Measurements from ENCODE around the gene AK5. TPM values are rescaled to one million over a fixed set of nuclear protein-coding genes. Genes with fewer than 3 reads are reported as not detected.

Gene AK5
- total RNA-seq, 1 experiment from 2014 or later = 3.0 TPM

DNA sequence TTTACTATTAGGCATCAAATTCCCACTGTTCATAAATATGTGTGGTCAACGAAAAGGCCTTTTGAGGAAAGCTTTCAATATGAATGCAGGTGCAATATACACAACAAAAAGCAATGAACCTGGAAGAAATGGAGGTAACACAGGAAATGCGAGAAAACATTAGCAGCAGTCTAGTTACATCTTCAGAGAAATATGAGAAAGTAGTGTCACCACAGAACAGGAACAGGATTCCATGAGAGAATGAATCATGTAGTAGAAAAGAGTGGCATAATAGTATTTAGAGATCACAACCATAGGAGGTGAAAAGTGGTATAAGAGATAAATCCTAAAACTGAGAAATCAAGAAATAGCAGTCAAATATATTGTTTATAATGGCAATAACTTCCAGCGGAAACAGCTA lies 103.7 kb downstream of the AK5 start:
- intact Hi-C loops (cut with micrococcal nuclease; ENCODE audit: unreplicated experiment) (no loop called here), in situ Hi-C loops (cut with HindIII; ENCODE audit: low pct_unique_long_range_greater_than_20kb, low sequenced_read_pairs) (no loop called here)
- TF ChIP-seq, protein P1, sequence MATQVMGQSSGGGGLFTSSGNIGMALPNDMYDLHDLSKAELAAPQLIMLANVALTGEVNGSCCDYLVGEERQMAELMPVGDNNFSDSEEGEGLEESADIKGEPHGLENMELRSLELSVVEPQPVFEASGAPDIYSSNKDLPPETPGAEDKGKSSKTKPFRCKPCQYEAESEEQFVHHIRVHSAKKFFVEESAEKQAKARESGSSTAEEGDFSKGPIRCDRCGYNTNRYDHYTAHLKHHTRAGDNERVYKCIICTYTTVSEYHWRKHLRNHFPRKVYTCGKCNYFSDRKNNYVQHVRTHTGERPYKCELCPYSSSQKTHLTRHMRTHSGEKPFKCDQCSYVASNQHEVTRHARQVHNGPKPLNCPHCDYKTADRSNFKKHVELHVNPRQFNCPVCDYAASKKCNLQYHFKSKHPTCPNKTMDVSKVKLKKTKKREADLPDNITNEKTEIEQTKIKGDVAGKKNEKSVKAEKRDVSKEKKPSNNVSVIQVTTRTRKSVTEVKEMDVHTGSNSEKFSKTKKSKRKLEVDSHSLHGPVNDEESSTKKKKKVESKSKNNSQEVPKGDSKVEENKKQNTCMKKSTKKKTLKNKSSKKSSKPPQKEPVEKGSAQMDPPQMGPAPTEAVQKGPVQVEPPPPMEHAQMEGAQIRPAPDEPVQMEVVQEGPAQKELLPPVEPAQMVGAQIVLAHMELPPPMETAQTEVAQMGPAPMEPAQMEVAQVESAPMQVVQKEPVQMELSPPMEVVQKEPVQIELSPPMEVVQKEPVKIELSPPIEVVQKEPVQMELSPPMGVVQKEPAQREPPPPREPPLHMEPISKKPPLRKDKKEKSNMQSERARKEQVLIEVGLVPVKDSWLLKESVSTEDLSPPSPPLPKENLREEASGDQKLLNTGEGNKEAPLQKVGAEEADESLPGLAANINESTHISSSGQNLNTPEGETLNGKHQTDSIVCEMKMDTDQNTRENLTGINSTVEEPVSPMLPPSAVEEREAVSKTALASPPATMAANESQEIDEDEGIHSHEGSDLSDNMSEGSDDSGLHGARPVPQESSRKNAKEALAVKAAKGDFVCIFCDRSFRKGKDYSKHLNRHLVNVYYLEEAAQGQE (IDR thresholded peaks at IDR 0.05; ENCODE audit: insufficient read depth in 1 of 2, low read depth in 2 of 2, low read length in 1 of 2) = no peak
- TF ChIP-seq POLR2AphosphoS5 (IDR thresholded peaks at IDR 0.05; ENCODE audit: low read depth, low read length) = no peak
- no peak for TF ChIP-seq TCF7L2 (IDR thresholded peaks at IDR 0.05; ENCODE audit: low read depth, low read length)
- no peak for TF ChIP-seq SIN3A (IDR thresholded peaks at IDR 0.05; ENCODE audit: borderline replicate concordance, insufficient read depth, low read depth, low read length)
- DNase-seq (ENCODE audit: low read depth, low spot score) (no peak), ATAC-seq (no peak)
- H3K27ac ChIP-seq (ENCODE audit: low read length) = no peak overlapping the region
- H3K4me1 ChIP-seq (ENCODE audit: control insufficient read depth, insufficient read depth, low read length) = no peaks in the 10 kb centered on the region
- H3K9me3 ChIP-seq (ENCODE audit: control insufficient read depth, insufficient read depth, low read depth, low read length) = no peaks in the 10 kb centered on the region
- no TSS peak for BruUV-seq (replicated peaks)
- no peaks in the 10 kb centered on the region for H3K36me3 ChIP-seq (ENCODE audit: control insufficient read depth, insufficient read depth, low read length)
- H3K27me3 ChIP-seq (ENCODE audit: control insufficient read depth, insufficient read depth, low read length) = no peaks in the 10 kb centered on the region
- ChIA-PET CTCF (no interaction called here), POLR2A (no interaction called here)
- no peak overlapping the region for H3K4me3 ChIP-seq (ENCODE audit: low read depth in 2 of 2, low read length in 2 of 2)

DNA sequence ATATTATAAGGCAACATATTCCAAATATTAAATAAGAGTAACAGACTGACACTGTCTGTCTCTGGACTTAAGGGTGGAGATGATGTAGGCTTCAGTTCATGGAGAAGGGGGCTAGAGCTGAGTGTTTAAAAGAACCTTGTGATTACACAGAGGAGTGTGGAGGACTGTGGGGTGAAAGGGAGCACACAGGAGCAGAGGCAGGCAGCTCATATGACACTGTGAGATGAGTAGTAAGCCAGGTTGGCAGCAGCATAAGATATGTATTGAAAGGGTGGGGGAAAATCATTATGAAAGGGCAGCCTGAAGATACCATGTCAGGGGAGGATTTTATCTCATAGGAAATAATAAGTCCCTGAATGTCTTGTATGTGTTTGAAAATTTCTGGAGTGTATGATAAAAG lies 104.5 kb downstream of the AK5 start:
- H3K36me3 ChIP-seq (ENCODE audit: control insufficient read depth, insufficient read depth, low read length) = no peaks in the 10 kb centered on the region
- no peaks in the 10 kb centered on the region for H3K27me3 ChIP-seq (ENCODE audit: control insufficient read depth, insufficient read depth, low read length)
- ATAC-seq (no peak), DNase-seq (ENCODE audit: low read depth, low spot score) (no peak)
- H3K9me3 ChIP-seq (ENCODE audit: control insufficient read depth, insufficient read depth, low read depth, low read length) = no peaks in the 10 kb centered on the region
- CTCF ChIA-PET = no interaction called here
- BruUV-seq (replicated peaks) = no TSS peak
- intact Hi-C loops (cut with micrococcal nuclease; ENCODE audit: unreplicated experiment) = no loop called here
- POLR2A ChIA-PET = no interaction called here
- H3K4me1 ChIP-seq (ENCODE audit: control insufficient read depth, insufficient read depth, low read length) = no peaks in the 10 kb centered on the region
- no peak overlapping the region for H3K27ac ChIP-seq (ENCODE audit: low read length)
- TF ChIP-seq, protein P2, sequence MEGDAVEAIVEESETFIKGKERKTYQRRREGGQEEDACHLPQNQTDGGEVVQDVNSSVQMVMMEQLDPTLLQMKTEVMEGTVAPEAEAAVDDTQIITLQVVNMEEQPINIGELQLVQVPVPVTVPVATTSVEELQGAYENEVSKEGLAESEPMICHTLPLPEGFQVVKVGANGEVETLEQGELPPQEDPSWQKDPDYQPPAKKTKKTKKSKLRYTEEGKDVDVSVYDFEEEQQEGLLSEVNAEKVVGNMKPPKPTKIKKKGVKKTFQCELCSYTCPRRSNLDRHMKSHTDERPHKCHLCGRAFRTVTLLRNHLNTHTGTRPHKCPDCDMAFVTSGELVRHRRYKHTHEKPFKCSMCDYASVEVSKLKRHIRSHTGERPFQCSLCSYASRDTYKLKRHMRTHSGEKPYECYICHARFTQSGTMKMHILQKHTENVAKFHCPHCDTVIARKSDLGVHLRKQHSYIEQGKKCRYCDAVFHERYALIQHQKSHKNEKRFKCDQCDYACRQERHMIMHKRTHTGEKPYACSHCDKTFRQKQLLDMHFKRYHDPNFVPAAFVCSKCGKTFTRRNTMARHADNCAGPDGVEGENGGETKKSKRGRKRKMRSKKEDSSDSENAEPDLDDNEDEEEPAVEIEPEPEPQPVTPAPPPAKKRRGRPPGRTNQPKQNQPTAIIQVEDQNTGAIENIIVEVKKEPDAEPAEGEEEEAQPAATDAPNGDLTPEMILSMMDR (IDR thresholded peaks at IDR 0.05) = no peak
- TF ChIP-seq, protein P1 (IDR thresholded peaks at IDR 0.05; ENCODE audit: insufficient read depth in 1 of 2, low read depth in 2 of 2, low read length in 1 of 2) = no peak
- TF ChIP-seq TCF7L2 (IDR thresholded peaks at IDR 0.05; ENCODE audit: low read depth, low read length) (no peak), POLR2AphosphoS5 (IDR thresholded peaks at IDR 0.05; ENCODE audit: low read depth, low read length) (no peak)
- in situ Hi-C loops (cut with HindIII; ENCODE audit: low pct_unique_long_range_greater_than_20kb, low sequenced_read_pairs) = no loop called here
- H3K4me3 ChIP-seq (ENCODE audit: low read depth in 2 of 2, low read length in 2 of 2) = no peak overlapping the region
